Testis (tissue), 2 donors: Measurements from ENCODE around the gene HOTAIR.

Experiments used
- CTCF ChIP-seq, 3 experiments: fragments of 450-650 bp in 2 of 3; fragments of 200-600 bp in 1 of 3; sonication (generic) in 1 of 3; IDR thresholded peaks; one replicate each; pipeline ENCODE4 v1.5.1; 2016 to 2019; ENCODE audit warnings: antibody characterized with exemption in 3 of 3, mild to moderate bottlenecking in 2 of 3, moderate library complexity in 1 of 3
- POLR2A ChIP-seq: fragments of 450-650 bp; IDR thresholded peaks from one replicate; pipeline ENCODE4 v1.6.1; 2017; ENCODE audit warnings: antibody characterized with exemption, mild to moderate bottlenecking, moderate library complexity

DNA sequence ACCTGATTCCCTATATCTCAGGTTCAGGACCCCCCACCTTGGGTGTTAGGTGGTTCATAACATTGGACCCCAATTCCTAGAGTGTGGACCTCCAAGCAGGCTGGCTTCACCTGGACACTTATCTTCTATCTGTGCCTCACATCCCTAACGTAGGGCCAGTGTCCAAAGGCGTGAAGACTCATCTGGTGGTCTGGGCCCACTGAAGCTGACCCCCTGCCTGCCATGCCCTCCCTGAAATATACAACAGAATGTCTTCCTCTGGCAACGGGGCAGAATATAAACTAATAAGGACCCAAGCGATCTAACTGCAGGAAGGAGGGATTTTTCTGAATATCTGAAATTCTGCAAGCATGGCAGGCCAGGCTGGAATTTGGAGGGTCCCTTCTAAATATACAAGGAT, 30.5 kb downstream of the HOTAIR start:
- no peak for TF ChIP-seq CTCF (IDR thresholded peaks at IDR 0.05)
- TF ChIP-seq POLR2A, result no peak
